Endothelial cell of umbilical vein (primary cell): ENCODE results near the gene HSPB6. TPM values are rescaled to one million over a fixed set of nuclear protein-coding genes. Genes with fewer than 3 reads are reported as not detected.

Source experiments
- BruUV-seq: library from RNA; stranded (reverse); fragments of 400-500 nt; replicated peaks from 2 replicates; lab custom pipeline; 2021; lab: Mats Ljungman, UMichigan
- CTCF ChIA-PET: fragments of 300-600, 350-600 bp; sonication (Branson Sonifier 250); formaldehyde crosslinking; loops from one replicate; lab custom pipeline; 2021; ENCODE audit warnings: antibody characterized with exemption, inconsistent platforms; lab: Charles Lee
- POLR2A ChIA-PET: fragments of 300-600, 350-600 bp; sonication (Branson Sonifier 250); formaldehyde crosslinking; loops from one replicate; lab custom pipeline; 2021; ENCODE audit warnings: antibody characterized with exemption, inconsistent platforms; lab: Charles Lee
- DNase-seq: peaks from one replicate; pipeline ENCODE4 v3.0.0-alpha.2; 2011; ENCODE audit warnings: low read depth, low spot score
- FAIRE-seq: peaks from 2 replicates; lab custom pipeline; 2011; peaks lifted over from hg19 to GRCh38; lab: Jason Lieb, UNC
- H2AFZ ChIP-seq: 2 replicates; pipeline ENCODE4 v1.6.0; 2012; ENCODE audit warnings: low read depth, low read length, control low read depth, inconsistent platforms
- H3K27ac ChIP-seq: 2 replicates; pipeline ENCODE4 v1.5.1; 2011; ENCODE audit warnings: low read depth, mild to moderate bottlenecking, control low read depth, low read length, moderate library complexity; ENCODE audit not compliant: insufficient read depth
- H3K27me3 ChIP-seq, 2 experiments: 2 replicates each; pipeline versions ENCODE4 v1.6.0 to v1.6.1; 2011; ENCODE audit warnings: low read length in 2 of 2, mixed read lengths in 1 of 2; ENCODE audit not compliant: control insufficient read depth in 2 of 2, insufficient read depth in 2 of 2
- H3K36me3 ChIP-seq, 2 experiments: 2 replicates in 1 of 2; 3 replicates in 1 of 2; pipeline ENCODE4 v1.5.1; 2011; ENCODE audit warnings: low read length in 2 of 2, mild to moderate bottlenecking in 1 of 2, moderate library complexity in 1 of 2; ENCODE audit not compliant: control insufficient read depth in 2 of 2, insufficient read depth in 2 of 2; ENCODE audit errors: extremely low read depth in 1 of 2
- H3K4me1 ChIP-seq: 3 replicates; pipeline ENCODE4 v1.5.1; 2011; ENCODE audit warnings: mild to moderate bottlenecking, low read length; ENCODE audit not compliant: control insufficient read depth, insufficient read depth; ENCODE audit errors: extremely low read depth
- H3K4me2 ChIP-seq: 2 replicates; pipeline ENCODE4 v1.6.1; 2011; ENCODE audit warnings: low read length, control low read depth, mixed read lengths; ENCODE audit not compliant: insufficient read depth
- H3K4me3 ChIP-seq, 3 experiments: fragments of 200-600 bp in 1 of 3; sonication (generic), shearing (Covaris generic) in 1 of 3; replicated peaks in 1 of 3; 2 replicates each; pipeline ENCODE4 v1.5.1; 2011 to 2016; ENCODE audit warnings: control low read depth in 3 of 3, low read length in 3 of 3, mild to moderate bottlenecking in 2 of 3, inconsistent platforms in 1 of 3, low read depth in 1 of 3, moderate library complexity in 1 of 3; ENCODE audit not compliant: insufficient read depth in 1 of 3
- H3K79me2 ChIP-seq: 2 replicates; pipeline ENCODE4 v1.6.0; 2012; ENCODE audit warnings: low read length, inconsistent platforms; ENCODE audit not compliant: control insufficient read depth, insufficient read depth
- H3K9ac ChIP-seq: replicated peaks from 2 replicates; pipeline ENCODE3; 2011; ENCODE audit warnings: low read length, control low read depth; ENCODE audit not compliant: insufficient read depth; ENCODE audit errors: extremely low read depth
- H3K9me1 ChIP-seq: replicated peaks from 3 replicates; pipeline ENCODE4 v1.6.0; 2011; ENCODE audit warnings: mild to moderate bottlenecking, low read length; ENCODE audit not compliant: control insufficient read depth, insufficient read depth; ENCODE audit errors: extremely low read depth
- H3K9me3 ChIP-seq: replicated peaks from 2 replicates; pipeline ENCODE4 v1.5.1; 2012; ENCODE audit warnings: low read length, inconsistent platforms; ENCODE audit not compliant: control insufficient read depth, insufficient read depth
- H4K20me1 ChIP-seq: replicated peaks from 2 replicates; pipeline ENCODE3; 2011; ENCODE audit warnings: mild to moderate bottlenecking, low read length; ENCODE audit not compliant: control insufficient read depth, insufficient read depth; ENCODE audit errors: extremely low read depth
- EZH2 ChIP-seq: IDR thresholded peaks from 2 replicates; pipeline ENCODE4 v1.6.1; 2012; ENCODE audit warnings: borderline replicate concordance, low read depth, mild to moderate bottlenecking, moderate library complexity, low read length, inconsistent platforms; ENCODE audit not compliant: severe bottlenecking
- FOS ChIP-seq: IDR thresholded peaks from 2 replicates; pipeline ENCODE4 v1.6.1; 2011; ENCODE audit warnings: mild to moderate bottlenecking, low read length, moderate library complexity, borderline replicate concordance; ENCODE audit not compliant: insufficient read depth
- GATA2 ChIP-seq: IDR thresholded peaks from 2 replicates; pipeline ENCODE4 v1.7.0; 2011; ENCODE audit warnings: low read depth, mild to moderate bottlenecking, moderate library complexity, mixed read lengths, low read length; ENCODE audit not compliant: insufficient read length, insufficient read depth
- JUN ChIP-seq: IDR thresholded peaks from 2 replicates; pipeline ENCODE4 v1.6.1; 2011; ENCODE audit warnings: borderline replicate concordance, low read depth; ENCODE audit not compliant: insufficient read length, insufficient read depth
- MYC ChIP-seq: IDR thresholded peaks from one replicate; pipeline ENCODE4 v1.6.1; 2011; ENCODE audit warnings: mild to moderate bottlenecking, low read depth, low read length
- POLR2A ChIP-seq: IDR thresholded peaks from 2 replicates; pipeline ENCODE4 v1.6.1; 2012; ENCODE audit warnings: low read depth, mild to moderate bottlenecking, control low read depth, low read length
- POLR2AphosphoS5 ChIP-seq: IDR thresholded peaks from 2 replicates; pipeline ENCODE4 v1.6.1; 2012; ENCODE audit warnings: low read depth, mild to moderate bottlenecking, control low read depth, low read length, moderate library complexity; ENCODE audit not compliant: insufficient read depth
- dilution Hi-C: fragments of 300-500 bp; cut with MboI; formaldehyde crosslinking; loops from one replicate; pipeline ENCODE4 v1.15.0; 2019; ENCODE audit warnings: low sequenced_read_pairs; ENCODE audit not compliant: extremely low pct_ligation_motif_present
- intact Hi-C: fragments of 100-400 bp; cut with micrococcal nuclease; formaldehyde crosslinking; loops from one replicate; pipeline ENCODE4 v1.10.0; 2022
- polyA plus RNA-seq, 4 experiments: library from polyadenylated mRNA; depleted of rRNA in 3 of 4; stranded (reverse) in 3 of 4; unstranded in 1 of 4; fragments of >200 nt; gene quantifications; 2 replicates each; pipeline versions ENCODE4 v1.2.1 to v1.2.3, GENCODE V29; 2011 to 2012; ENCODE audit warnings: missing spikeins in 1 of 4
- total RNA-seq: library from RNA; stranded (reverse); gene quantifications from 2 replicates; pipeline ENCODE4 v1.2.3, GENCODE V29; 2021
- TF ChIP-seq, protein P1 (sequence below), 2 donors: IDR thresholded peaks; 1 replicate in 1 of 2; 2 replicates in 1 of 2; pipeline ENCODE4 v1.5.1; 2011; ENCODE audit warnings: low read length in 2 of 2, mild to moderate bottlenecking in 2 of 2, moderate library complexity in 2 of 2, control low read depth in 1 of 2, inconsistent platforms in 1 of 2, low read depth in 1 of 2; ENCODE audit not compliant: insufficient read depth in 1 of 2; ENCODE audit errors: extremely low read depth in 1 of 2
- TF ChIP-seq, protein P2 (sequence below): IDR thresholded peaks from 2 replicates; pipeline ENCODE4 v1.6.1; 2011; ENCODE audit not compliant: insufficient read depth, insufficient read length

Gene HSPB6
- total and polyA plus RNA-seq, 2 donors (not counting 3 experiments of a cell fraction or from before 2014, with no cell fraction given): 3.4 to 6.2 TPM

DNA sequence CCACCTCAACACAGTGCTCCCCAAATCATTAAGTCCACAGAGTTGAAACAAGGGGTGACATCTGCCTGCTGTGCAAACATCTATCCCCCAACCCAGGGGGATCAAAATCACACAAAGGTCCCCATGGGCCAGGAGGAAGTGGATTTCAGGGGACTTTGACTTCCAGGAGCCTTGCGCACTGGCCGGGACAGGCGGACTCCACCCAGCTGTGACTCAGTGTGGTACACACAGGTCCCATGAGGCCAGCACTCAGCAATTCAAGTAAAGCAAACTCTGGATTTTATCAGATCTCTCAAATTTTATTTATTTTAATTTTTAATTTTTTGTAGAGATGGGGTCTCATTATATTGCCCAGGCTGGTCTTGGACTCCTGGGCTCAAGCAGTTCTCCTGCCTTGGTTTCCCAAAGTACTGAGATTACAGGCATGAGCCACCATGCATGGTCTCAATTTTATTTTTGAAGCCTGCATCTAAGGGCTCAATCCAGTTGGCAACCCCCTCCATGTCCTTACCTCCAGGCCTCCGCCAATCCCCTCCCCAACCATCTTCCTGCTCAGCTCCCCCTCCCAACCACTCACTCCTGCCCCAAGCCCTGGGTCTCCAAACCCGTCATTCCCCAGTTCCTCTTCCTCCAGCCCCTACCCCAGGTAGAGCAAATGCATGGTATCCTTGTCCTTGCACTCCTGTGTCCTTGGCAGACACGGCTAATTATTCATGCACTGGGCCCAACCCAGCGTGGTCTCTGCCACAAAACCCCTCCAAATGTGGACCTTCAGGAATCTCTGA, 36.7 kb upstream of the HSPB6 start:
- no peak overlapping the region for H2AFZ ChIP-seq
- no peaks in the 10 kb centered on the region for H3K79me2 ChIP-seq
- no peaks in the 10 kb centered on the region for H3K36me3 ChIP-seq
- H3K4me1 ChIP-seq: no peaks in the 10 kb centered on the region
- H4K20me1 ChIP-seq: no peaks in the 10 kb centered on the region
- no peaks in the 10 kb centered on the region for H3K9me3 ChIP-seq
- no peak overlapping the region for H3K9ac ChIP-seq
- intact Hi-C loops: no loop called here
- no peaks in the 10 kb centered on the region for H3K9me1 ChIP-seq
- no peak overlapping the region for H3K27ac ChIP-seq
- dilution Hi-C loops: no loop called here
- H3K27me3 ChIP-seq: peaks cover 11 to 22% of the 10 kb centered on the region in 2 experiments
- POLR2A ChIA-PET: interaction anchor here (0.6 kb wide), 1 partner anchor 136 kb away, joined by 6 read pairs; no protein-coding TSS in a partner anchor
- no TSS peak for BruUV-seq
- FAIRE-seq (no peak), DNase-seq (no peak)
- TF ChIP-seq POLR2A (no peak), EZH2 (no peak), POLR2AphosphoS5 (no peak), MYC (no peak), GATA2 (no peak), FOS (no peak), JUN (no peak)
- TF ChIP-seq, protein P1, sequence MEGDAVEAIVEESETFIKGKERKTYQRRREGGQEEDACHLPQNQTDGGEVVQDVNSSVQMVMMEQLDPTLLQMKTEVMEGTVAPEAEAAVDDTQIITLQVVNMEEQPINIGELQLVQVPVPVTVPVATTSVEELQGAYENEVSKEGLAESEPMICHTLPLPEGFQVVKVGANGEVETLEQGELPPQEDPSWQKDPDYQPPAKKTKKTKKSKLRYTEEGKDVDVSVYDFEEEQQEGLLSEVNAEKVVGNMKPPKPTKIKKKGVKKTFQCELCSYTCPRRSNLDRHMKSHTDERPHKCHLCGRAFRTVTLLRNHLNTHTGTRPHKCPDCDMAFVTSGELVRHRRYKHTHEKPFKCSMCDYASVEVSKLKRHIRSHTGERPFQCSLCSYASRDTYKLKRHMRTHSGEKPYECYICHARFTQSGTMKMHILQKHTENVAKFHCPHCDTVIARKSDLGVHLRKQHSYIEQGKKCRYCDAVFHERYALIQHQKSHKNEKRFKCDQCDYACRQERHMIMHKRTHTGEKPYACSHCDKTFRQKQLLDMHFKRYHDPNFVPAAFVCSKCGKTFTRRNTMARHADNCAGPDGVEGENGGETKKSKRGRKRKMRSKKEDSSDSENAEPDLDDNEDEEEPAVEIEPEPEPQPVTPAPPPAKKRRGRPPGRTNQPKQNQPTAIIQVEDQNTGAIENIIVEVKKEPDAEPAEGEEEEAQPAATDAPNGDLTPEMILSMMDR (IDR thresholded peaks at IDR 0.05; ENCODE audit: extremely low read depth in 1 of 2, insufficient read depth in 1 of 2, low read depth in 1 of 2, low read length in 2 of 2): no peak
- TF ChIP-seq, protein P2, sequence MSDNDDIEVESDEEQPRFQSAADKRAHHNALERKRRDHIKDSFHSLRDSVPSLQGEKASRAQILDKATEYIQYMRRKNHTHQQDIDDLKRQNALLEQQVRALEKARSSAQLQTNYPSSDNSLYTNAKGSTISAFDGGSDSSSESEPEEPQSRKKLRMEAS: no peak
- H3K4me2 ChIP-seq: no peak overlapping the region
- H3K4me3 ChIP-seq: no peak overlapping the region
- CTCF ChIA-PET: interaction anchor here (0.6 kb wide), 1 partner anchor 17 kb away, joined by 3 read pairs; no protein-coding TSS in a partner anchor
